ENCODE results near the gene KIAA0040. TPM values are rescaled to one million over a fixed set of nuclear protein-coding genes. Genes with fewer than 3 reads are reported as not detected.

KIAA0040 gene
- total RNA-seq, 1 experiment from 2014 or later = 5.0 TPM

DNA sequence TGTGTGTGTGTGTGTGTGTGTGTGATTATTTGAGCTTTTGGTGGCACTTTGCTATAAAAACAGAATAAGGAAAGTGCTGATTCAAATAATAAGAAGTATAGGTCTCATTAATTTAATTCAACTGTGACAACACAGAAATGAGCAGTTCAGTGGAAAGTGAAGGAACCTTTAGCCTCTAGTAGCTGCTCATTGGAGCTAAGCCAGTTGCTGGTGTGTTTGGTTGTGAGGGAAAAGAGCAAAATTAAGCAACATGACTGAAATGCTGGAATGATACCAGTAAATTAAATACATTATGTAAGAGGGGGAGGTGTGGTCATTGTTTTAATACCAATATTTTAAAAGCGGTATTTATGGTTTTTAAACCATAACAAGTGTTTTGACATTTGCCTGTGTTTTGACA lies 55.2 kb downstream of the KIAA0040 start:
- H3K27me3 Mint-ChIP-seq (ENCODE audit: low read depth) = peaks cover 3% of the 10 kb centered on the region
- no peak overlapping the region for H3K14ac ChIP-seq (ENCODE audit: insufficient read depth, low read length)
- H3K18ac ChIP-seq (ENCODE audit: insufficient read length, low read depth, low read length) = no peak overlapping the region
- WGBS (ENCODE audit: extremely low coverage, insufficient read length, low lambda C conversion rate) = no CpG with 5 or more reads among the region's 1 CpG
- no peak overlapping the region for H4K8ac ChIP-seq (replicated peaks; ENCODE audit: insufficient read length, low read depth, low read length)
- H3K4me1 Mint-ChIP-seq = peaks cover 9 to 12% of the 10 kb centered on the region in 2 experiments
- no peak overlapping the region for H3K23ac ChIP-seq (ENCODE audit: insufficient read length, low read depth, low read length)
- DNase-seq = no peak
- H3K9me3 ChIP-seq (ENCODE audit: control insufficient read depth, low read depth, low read length) = no peaks in the 10 kb centered on the region
- H3K9me3 Mint-ChIP-seq = peaks cover 0 to 2% of the 10 kb centered on the region in 2 experiments; a peak in 1 of 5 replicates
- H3K4me1 ChIP-seq (ENCODE audit: insufficient read depth, low read length) = 0 out of 2 replicates have a peak, but pooled peaks cover 2% of the 10 kb centered on the region
- H4K5ac ChIP-seq (ENCODE audit: insufficient read length, low read depth, low read length) = no peak overlapping the region
- H4K20me1 ChIP-seq (ENCODE audit: control insufficient read depth, insufficient read depth, insufficient read length) = no peaks in the 10 kb centered on the region
- no peak overlapping the region for H3K27ac Mint-ChIP-seq
- H4K91ac ChIP-seq (ENCODE audit: insufficient read length, low read depth, low read length) = no peak overlapping the region
- no peak overlapping the region for H2AK5ac ChIP-seq (ENCODE audit: insufficient read length, low read length)
- no peak overlapping the region for H2BK20ac ChIP-seq (ENCODE audit: low read depth, low read length, poor library complexity, severe bottlenecking)
- H3K79me2 ChIP-seq (ENCODE audit: insufficient read depth, low read length) = no peaks in the 10 kb centered on the region
- TF ChIP-seq, protein P1, sequence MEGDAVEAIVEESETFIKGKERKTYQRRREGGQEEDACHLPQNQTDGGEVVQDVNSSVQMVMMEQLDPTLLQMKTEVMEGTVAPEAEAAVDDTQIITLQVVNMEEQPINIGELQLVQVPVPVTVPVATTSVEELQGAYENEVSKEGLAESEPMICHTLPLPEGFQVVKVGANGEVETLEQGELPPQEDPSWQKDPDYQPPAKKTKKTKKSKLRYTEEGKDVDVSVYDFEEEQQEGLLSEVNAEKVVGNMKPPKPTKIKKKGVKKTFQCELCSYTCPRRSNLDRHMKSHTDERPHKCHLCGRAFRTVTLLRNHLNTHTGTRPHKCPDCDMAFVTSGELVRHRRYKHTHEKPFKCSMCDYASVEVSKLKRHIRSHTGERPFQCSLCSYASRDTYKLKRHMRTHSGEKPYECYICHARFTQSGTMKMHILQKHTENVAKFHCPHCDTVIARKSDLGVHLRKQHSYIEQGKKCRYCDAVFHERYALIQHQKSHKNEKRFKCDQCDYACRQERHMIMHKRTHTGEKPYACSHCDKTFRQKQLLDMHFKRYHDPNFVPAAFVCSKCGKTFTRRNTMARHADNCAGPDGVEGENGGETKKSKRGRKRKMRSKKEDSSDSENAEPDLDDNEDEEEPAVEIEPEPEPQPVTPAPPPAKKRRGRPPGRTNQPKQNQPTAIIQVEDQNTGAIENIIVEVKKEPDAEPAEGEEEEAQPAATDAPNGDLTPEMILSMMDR (conservative IDR thresholded peaks at IDR 0.05) = no peak
- no peak overlapping the region for H2BK12ac ChIP-seq (ENCODE audit: insufficient read length, low read depth, low read length)
- H2BK15ac ChIP-seq (ENCODE audit: low read depth, low read length) = no peak overlapping the region
- no peak overlapping the region for H3K4me3 Mint-ChIP-seq
- H3K56ac ChIP-seq (ENCODE audit: insufficient read length, low read depth, low read length) = no peak overlapping the region
- H2BK5ac ChIP-seq (ENCODE audit: insufficient read length, low read length) = no peak overlapping the region
- no peak overlapping the region for H3K27ac ChIP-seq (ENCODE audit: insufficient read length, low read depth, low read length)
- no peak overlapping the region for H2AFZ ChIP-seq (ENCODE audit: low read length)
- H3K9ac ChIP-seq (ENCODE audit: extremely low read depth, insufficient read length, low read length) = no peak overlapping the region
- H3K4ac ChIP-seq (ENCODE audit: low read depth, low read length) = no peak overlapping the region
- H3K4me2 ChIP-seq (ENCODE audit: insufficient read depth, insufficient read length, low read length) = no peak overlapping the region
- H3K23me2 ChIP-seq (ENCODE audit: insufficient read length, low read depth, low read length, poor library complexity, severe bottlenecking) = no peaks in the 10 kb centered on the region
- no peaks in the 10 kb centered on the region for H3K79me1 ChIP-seq (ENCODE audit: insufficient read depth, low read depth, low read length, poor library complexity, severe bottlenecking)
- peaks cover 0 to 3% (median 0%) of the 10 kb centered on the region in 3 experiments; a peak in 2 of 7 replicates for H3K36me3 Mint-ChIP-seq (ENCODE audit: insufficient read depth in 1 of 3, low read depth in 3 of 3)
- H3T11ph ChIP-seq (ENCODE audit: low read length) = no peak overlapping the region
- no peak overlapping the region for H2BK120ac ChIP-seq (ENCODE audit: low read depth, low read length, poor library complexity, severe bottlenecking)
- 0 out of 2 replicates have a peak, but pooled peaks cover 2% of the 10 kb centered on the region for H3K27me3 ChIP-seq (ENCODE audit: insufficient read depth, low read length)

Measured in H9 (cell line).